GM21526 (cell line): ENCODE results near the gene FJX1.

Source experiments
- ATAC-seq: cut with Tn5 transposase; IDR thresholded peaks from one replicate; pipeline ENCODE4 v1.9.1; 2021; ENCODE audit warnings: moderate library complexity; ENCODE audit not compliant: unreplicated experiment, low FRiP score

Gene FJX1

GRCh38 chr11:35602979-35603378 is 15.3 kb upstream of the FJX1 start:
- no peak for ATAC-seq

GRCh38 chr11:35605706-35606105 is 12.6 kb upstream of the FJX1 start:
- no peak for ATAC-seq

- ATAC-seq = no peak
Measured at GRCh38 chr11:35606206-35606605, 12.1 kb upstream of the FJX1 start.

GRCh38 chr11:35608502-35608901 is 9.8 kb upstream of the FJX1 start:
- ATAC-seq = no peak

GRCh38 chr11:35609656-35610055 is 8.6 kb upstream of the FJX1 start:
- ATAC-seq = no peak

GRCh38 chr11:35610631-35611030 is 7.6 kb upstream of the FJX1 start:
- ATAC-seq = no peak

- ATAC-seq = no peak
Measured at GRCh38 chr11:35611741-35612140, 6.5 kb upstream of the FJX1 start.

- ATAC-seq = no peak
Measured at GRCh38 chr11:35614939-35615569, 3.2 kb upstream of the FJX1 start.

- ATAC-seq = no peak
Measured at GRCh38 chr11:35615921-35616900, 2.0 kb upstream of the FJX1 start.

- ATAC-seq = no peak
Measured at GRCh38 chr11:35617316-35617686, 959 bp upstream of the FJX1 start.

GRCh38 chr11:35618497-35619115 is 346 bp downstream of the FJX1 start:
- peak; percentile 50 for ATAC-seq

GRCh38 chr11:35619116-35619854 is 1.0 kb downstream of the FJX1 start:
- peak; percentile 34 for ATAC-seq

GRCh38 chr11:35619855-35620640 is 1.8 kb downstream of the FJX1 start:
- ATAC-seq = no peak

GRCh38 chr11:35620795-35621194 is 2.5 kb downstream of the FJX1 start:
- ATAC-seq = no peak

- ATAC-seq = no peak
Measured at GRCh38 chr11:35621620-35622019, 3.4 kb downstream of the FJX1 start.

GRCh38 chr11:35622070-35622469 is 3.8 kb downstream of the FJX1 start:
- ATAC-seq = no peak

- ATAC-seq = no peak
Measured at GRCh38 chr11:35623621-35624168, 5.4 kb downstream of the FJX1 start.

GRCh38 chr11:35624316-35624715 is 6.1 kb downstream of the FJX1 start:
- no peak for ATAC-seq

- ATAC-seq = no peak
Measured at GRCh38 chr11:35624781-35625180, 6.5 kb downstream of the FJX1 start.

- ATAC-seq = no peak
Measured at GRCh38 chr11:35626501-35626900, 8.2 kb downstream of the FJX1 start.
